PC-9 (cell line): ENCODE data around the gene RAB30. TPM values are rescaled to one million over a fixed set of nuclear protein-coding genes. Genes with fewer than 3 reads are reported as not detected.
"Not testable (repeated sequence)": the region's sequence is repeated elsewhere in the genome, so short reads cannot be mapped to it uniquely, and the experiment has no call there.

Experiments
- BruUV-seq: library from RNA; stranded (reverse); fragments of 400-500 nt; replicated peaks from 2 replicates; lab custom pipeline; 2021; lab: Mats Ljungman, UMichigan
- CTCF ChIA-PET: fragments of 300-600 bp; sonication (Branson Sonifier 250); formaldehyde crosslinking; loops from one replicate; lab custom pipeline; 2022; ENCODE audit warnings: antibody characterized with exemption; lab: Charles Lee
- POLR2A ChIA-PET: fragments of 300-600 bp; sonication (Branson Sonifier 250); formaldehyde crosslinking; loops from one replicate; lab custom pipeline; 2022; ENCODE audit warnings: antibody characterized with exemption; ENCODE audit not compliant: unreplicated experiment; lab: Charles Lee
- DNase-seq, 2 experiments: peaks; one replicate each; pipeline versions ENCODE4 v3.0.0 to v3.0.0-alpha.2; 2015 to 2022; ENCODE audit warnings: mixed read lengths in 1 of 2
- H2AFZ ChIP-seq: fragments of 200-600 bp; sonication (generic); 2 replicates; pipeline ENCODE4 v1.8.1; 2017; ENCODE audit warnings: antibody characterized with exemption
- H3F3A ChIP-seq: fragments of 200-600 bp; sonication (generic); 2 replicates; pipeline ENCODE4 v1.8.1; 2017; ENCODE audit warnings: antibody characterized with exemption, mild to moderate bottlenecking, low read depth; ENCODE audit not compliant: insufficient read depth
- H3K27ac ChIP-seq: fragments of 200-600 bp; sonication (generic); 2 replicates; pipeline ENCODE4 v1.6.1; 2016; ENCODE audit warnings: mixed run types
- H3K27me3 ChIP-seq: fragments of 200-600 bp; sonication (generic); 2 replicates; pipeline ENCODE4 v1.6.1; 2016; ENCODE audit warnings: low read depth, mixed run types; ENCODE audit not compliant: insufficient read depth
- H3K36me3 ChIP-seq: fragments of 200-600 bp; sonication (generic); 2 replicates; pipeline ENCODE4 v1.6.1; 2016; ENCODE audit warnings: low read depth, mixed run types
- H3K4me1 ChIP-seq: fragments of 200-600 bp; sonication (generic); replicated peaks from 2 replicates; pipeline ENCODE4 v1.6.1; 2016; ENCODE audit warnings: mixed run types; ENCODE audit not compliant: insufficient read depth
- H3K4me2 ChIP-seq: fragments of 200-600 bp; sonication (generic); 2 replicates; pipeline ENCODE4 v1.6.1; 2017; ENCODE audit warnings: mixed run types
- H3K4me3 ChIP-seq: fragments of 200-600 bp; sonication (generic); 2 replicates; pipeline ENCODE4 v1.6.1; 2016; ENCODE audit warnings: mixed run types
- H3K79me2 ChIP-seq: fragments of 200-600 bp; sonication (generic); 2 replicates; pipeline ENCODE4 v1.6.1; 2017; ENCODE audit warnings: low read depth, mixed run types
- H3K9me2 ChIP-seq: fragments of 200-600 bp; sonication (generic); 2 replicates; pipeline ENCODE4 v1.8.1; 2017; ENCODE audit warnings: mild to moderate bottlenecking; ENCODE audit not compliant: insufficient read depth
- H3K9me3 ChIP-seq: fragments of 200-600 bp; sonication (generic); 2 replicates; pipeline ENCODE4 v1.8.1; 2016; ENCODE audit warnings: low read depth; ENCODE audit not compliant: insufficient read depth
- H4K20me1 ChIP-seq: fragments of 200-600 bp; sonication (generic); 2 replicates; pipeline ENCODE4 v1.8.1; 2017; ENCODE audit not compliant: insufficient read depth
- CTCF ChIP-seq: fragments of 200-600 bp; sonication (generic); conservative IDR thresholded peaks from 2 replicates; pipeline ENCODE4 v1.6.1; 2017; ENCODE audit warnings: mixed run types, antibody characterized with exemption, mild to moderate bottlenecking, moderate library complexity
- EZH2 ChIP-seq: fragments of 200-600 bp; sonication (generic); IDR thresholded peaks from 2 replicates; pipeline ENCODE4 v1.8.0; 2017; ENCODE audit warnings: antibody characterized with exemption, low read depth
- intact Hi-C: fragments of 100-400 bp; cut with micrococcal nuclease; formaldehyde crosslinking; loops from one replicate; pipeline ENCODE4 v1.10.0; 2022; ENCODE audit not compliant: unreplicated experiment
- total RNA-seq: library from RNA; stranded (reverse); gene quantifications from 2 replicates; pipeline ENCODE4 v1.2.3, GENCODE V29; 2021

RAB30 gene
- total RNA-seq, 1 experiment from 2014 or later = 3.6 TPM

DNA sequence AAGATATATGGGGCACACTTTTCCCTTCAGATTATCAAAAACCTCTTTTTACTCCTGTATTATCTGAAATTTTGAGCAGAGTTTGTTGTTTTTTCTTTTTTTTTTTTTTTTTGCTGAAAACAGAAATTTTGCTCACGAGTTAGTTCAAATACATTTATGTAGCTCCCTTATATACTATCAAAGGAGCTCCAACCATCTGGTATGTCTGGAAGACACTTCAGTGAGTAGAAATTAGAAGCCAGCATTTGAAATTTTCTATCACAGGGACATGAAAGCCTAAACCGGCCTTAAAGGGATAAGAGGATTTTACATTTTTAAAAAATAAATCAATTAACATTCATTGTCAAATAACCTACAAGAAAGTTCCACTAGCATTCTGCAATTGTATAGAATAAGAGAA is 96.8 kb downstream of the RAB30 start:
- H3K9me2 ChIP-seq = no peaks in the 10 kb centered on the region
- TF ChIP-seq EZH2 (no peak), CTCF (no peak)
- H3F3A ChIP-seq = no peaks in the 10 kb centered on the region
- H3K27ac ChIP-seq = no peak overlapping the region
- H3K4me3 ChIP-seq = no peak overlapping the region
- no peak for DNase-seq
- H2AFZ ChIP-seq = no peak overlapping the region
- no peak overlapping the region for H3K4me2 ChIP-seq
- intact Hi-C loops = no loop called here
- no peaks in the 10 kb centered on the region for H3K9me3 ChIP-seq
- no peaks in the 10 kb centered on the region for H4K20me1 ChIP-seq
- H3K27me3 ChIP-seq = no peaks in the 10 kb centered on the region
- ChIA-PET POLR2A (interaction anchor here (0.6 kb wide), 1 partner anchor 101 kb away, joined by 12 read pairs; no protein-coding TSS in a partner anchor), CTCF (no interaction called here)
- no peaks in the 10 kb centered on the region for H3K4me1 ChIP-seq
- BruUV-seq = no TSS peak
- H3K79me2 ChIP-seq = no peaks in the 10 kb centered on the region
- no peaks in the 10 kb centered on the region for H3K36me3 ChIP-seq

DNA sequence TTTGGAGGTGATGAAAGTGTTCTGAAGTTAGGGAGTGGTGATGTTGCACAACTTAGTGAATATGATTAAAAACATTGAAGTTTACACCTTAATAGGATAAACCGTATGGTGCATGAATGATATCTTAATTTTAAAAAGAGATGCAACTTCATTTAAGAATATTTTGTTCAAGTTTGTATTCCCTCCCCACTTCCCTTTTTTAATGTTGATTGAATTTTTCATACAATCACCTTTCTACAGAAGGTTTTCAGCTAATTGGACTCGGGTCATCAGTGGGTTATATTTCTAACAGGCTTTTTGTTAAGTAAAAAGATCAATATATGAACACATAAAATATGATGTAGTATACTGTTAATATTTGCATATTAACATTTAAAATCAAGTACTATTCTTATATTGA is 97.6 kb downstream of the RAB30 start:
- H3K9me3 ChIP-seq = no peaks in the 10 kb centered on the region
- no peak for DNase-seq
- H4K20me1 ChIP-seq = no peaks in the 10 kb centered on the region
- no peaks in the 10 kb centered on the region for H3K9me2 ChIP-seq
- H3K79me2 ChIP-seq = no peaks in the 10 kb centered on the region
- TF ChIP-seq EZH2 = no peak
- intact Hi-C loops = no loop called here
- CTCF ChIA-PET = no interaction called here
- H3K4me1 ChIP-seq = no peaks in the 10 kb centered on the region
- H3K4me2 ChIP-seq = no peak overlapping the region
- no peaks in the 10 kb centered on the region for H3F3A ChIP-seq
- H3K27me3 ChIP-seq = no peaks in the 10 kb centered on the region
- no peak overlapping the region for H3K4me3 ChIP-seq
- no peak overlapping the region for H3K27ac ChIP-seq
- no TSS peak for BruUV-seq
- no peak overlapping the region for H2AFZ ChIP-seq
- POLR2A ChIA-PET = no interaction called here
- no peaks in the 10 kb centered on the region for H3K36me3 ChIP-seq

- Histone ChIP-seq H3K27me3 (no peaks in the 10 kb centered on the region), H2AFZ (no peak overlapping the region), H3K27ac (no peak overlapping the region), H3F3A (no peaks in the 10 kb centered on the region), H3K4me1 (no peaks in the 10 kb centered on the region), H3K4me3 (no peak overlapping the region), H4K20me1 (no peaks in the 10 kb centered on the region), H3K4me2 (no peak overlapping the region), H3K9me2 (no peaks in the 10 kb centered on the region), H3K9me3 (no peaks in the 10 kb centered on the region), H3K79me2 (no peaks in the 10 kb centered on the region), H3K36me3 (no peaks in the 10 kb centered on the region)
- intact Hi-C loops = no loop called here
- POLR2A ChIA-PET = no interaction called here
- no TSS peak for BruUV-seq
- CTCF ChIA-PET = no interaction called here
- DNase-seq = no peak
- no peak for TF ChIP-seq CTCF
- TF ChIP-seq EZH2 = no peak
These were observed 99.6 kb downstream of the RAB30 start for GRCh38 chr11:82972103-82972502.

DNA sequence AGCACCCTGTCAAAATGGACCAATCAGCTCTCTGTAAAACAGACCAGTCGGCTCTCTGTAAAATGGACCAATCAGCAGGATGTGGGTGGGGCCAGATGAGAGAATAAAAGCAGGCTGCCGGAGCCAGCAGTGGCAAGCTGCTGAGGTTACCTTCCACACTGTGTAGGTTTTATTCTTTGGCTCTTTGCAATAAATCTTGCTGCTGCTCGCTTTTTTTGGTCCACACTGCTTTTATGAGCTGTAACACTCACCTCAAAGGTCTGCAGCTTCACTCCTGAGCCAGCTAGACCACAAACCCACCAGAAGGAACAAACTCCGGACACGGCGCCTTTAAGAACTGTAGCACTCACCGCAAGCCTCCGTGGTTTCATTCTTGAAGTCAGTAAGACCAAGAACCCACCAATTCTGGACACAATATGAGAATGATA is 100.2 kb downstream of the RAB30 start:
- H3K4me2 ChIP-seq, DNase-seq, H3K4me1 ChIP-seq, BruUV-seq, H3K4me3 ChIP-seq, H4K20me1 ChIP-seq, H3K27ac ChIP-seq, CTCF ChIA-PET, H2AFZ ChIP-seq, H3K79me2 ChIP-seq, intact Hi-C loops, H3K27me3 ChIP-seq, H3K36me3 ChIP-seq, H3K9me3 ChIP-seq, H3F3A ChIP-seq, H3K9me2 ChIP-seq: not testable (repeated sequence)
- POLR2A ChIA-PET = interaction anchor here (0.7 kb wide), 1 partner anchor 35 kb away, joined by 3 read pairs; no protein-coding TSS in a partner anchor

GRCh38 chr11:82970507-82971083 is 101.1 kb downstream of the RAB30 start:
- BruUV-seq, H3K4me1 ChIP-seq, H3K36me3 ChIP-seq, H2AFZ ChIP-seq, DNase-seq, H3K4me3 ChIP-seq, H3K9me2 ChIP-seq, intact Hi-C loops, H4K20me1 ChIP-seq, H3K27ac ChIP-seq, H3K9me3 ChIP-seq, H3K27me3 ChIP-seq, H3K4me2 ChIP-seq, H3F3A ChIP-seq, H3K79me2 ChIP-seq: not testable (repeated sequence)
- ChIA-PET POLR2A (interaction anchor here (0.7 kb wide), 1 partner anchor 36 kb away, joined by 3 read pairs; no protein-coding TSS in a partner anchor), CTCF (interaction anchor here (0.6 kb wide), 1 partner anchor 330 kb away, joined by 4 read pairs; no protein-coding TSS in a partner anchor)
